Tibial nerve (tissue), 4 donors: Measurements from ENCODE around the gene RAI2. TPM values are rescaled to one million over a fixed set of nuclear protein-coding genes. Genes with fewer than 3 reads are reported as not detected.

Source experiments
- DNase-seq, 2 donors: peaks; one replicate each; pipeline ENCODE4 v3.0.0-alpha.2; 2019; ENCODE audit warnings: low spot score in 2 of 2
- H3K27ac ChIP-seq, 4 donors: fragments of 200-600 bp; sonication (generic) in 3 of 4; one replicate each; pipeline ENCODE4 v1.5.1; 2017 to 2019; ENCODE audit warnings: mild to moderate bottlenecking in 1 of 4
- H3K27me3 ChIP-seq, 2 donors: fragments of 200-600 bp; sonication (generic) in 1 of 2; one replicate each; pipeline versions ENCODE4 v1.5.1 to v1.6.0; 2017 to 2019
- H3K36me3 ChIP-seq, 3 donors: fragments of 200-600 bp; sonication (generic); one replicate each; pipeline ENCODE4 v1.5.1; 2018 to 2019
- H3K4me1 ChIP-seq, 4 donors: fragments of 200-600 bp; sonication (generic) in 3 of 4; one replicate each; pipeline ENCODE4 v1.5.1; 2017 to 2019
- H3K4me3 ChIP-seq, 4 donors: fragments of 200-600 bp; sonication (generic) in 3 of 4; one replicate each; pipeline ENCODE4 v1.5.1; 2017 to 2019; ENCODE audit warnings: mild to moderate bottlenecking in 1 of 4, moderate library complexity in 1 of 4
- H3K9me3 ChIP-seq, 4 donors: fragments of 200-600 bp; sonication (generic) in 3 of 4; one replicate each; pipeline ENCODE4 v1.5.1; 2017 to 2019
- EP300 ChIP-seq, 2 donors: sonication (generic); formaldehyde crosslinking; IDR thresholded peaks; one replicate each; pipeline ENCODE4 v1.6.1; 2017; ENCODE audit warnings: antibody characterized with exemption in 2 of 2, mild to moderate bottlenecking in 1 of 2
- POLR2A ChIP-seq, 2 donors: fragments of 450-650 bp; IDR thresholded peaks; one replicate each; pipeline ENCODE4 v1.6.1; 2017; ENCODE audit warnings: antibody characterized with exemption in 2 of 2, mild to moderate bottlenecking in 2 of 2, moderate library complexity in 2 of 2
- WGBS, 2 donors: methylation state at CpG; one replicate each; pipeline ENCODE4 v1.1.5; 2018; 5-methylcytosine and 5-hydroxymethylcytosine counted together
- total RNA-seq, 4 donors: library from RNA; depleted of rRNA; stranded (reverse); fragments of >200 nt; gene quantifications; one replicate each; pipeline ENCODE4 v1.1.0, GENCODE V29; 2016
- TF ChIP-seq, protein P1 (sequence below), 5 experiments: fragments of 200-600 bp in 3 of 5; fragments of 450-650 bp in 2 of 5; sonication (generic) in 3 of 5; IDR thresholded peaks; one replicate each; pipeline ENCODE4 v1.5.1; 2016 to 2019; ENCODE audit warnings: antibody characterized with exemption in 5 of 5, mild to moderate bottlenecking in 3 of 5, moderate library complexity in 2 of 5

Gene RAI2
- total RNA-seq, 4 donors from 2014 or later, result 17.1 to 25.1 (median 23.4) TPM

DNA sequence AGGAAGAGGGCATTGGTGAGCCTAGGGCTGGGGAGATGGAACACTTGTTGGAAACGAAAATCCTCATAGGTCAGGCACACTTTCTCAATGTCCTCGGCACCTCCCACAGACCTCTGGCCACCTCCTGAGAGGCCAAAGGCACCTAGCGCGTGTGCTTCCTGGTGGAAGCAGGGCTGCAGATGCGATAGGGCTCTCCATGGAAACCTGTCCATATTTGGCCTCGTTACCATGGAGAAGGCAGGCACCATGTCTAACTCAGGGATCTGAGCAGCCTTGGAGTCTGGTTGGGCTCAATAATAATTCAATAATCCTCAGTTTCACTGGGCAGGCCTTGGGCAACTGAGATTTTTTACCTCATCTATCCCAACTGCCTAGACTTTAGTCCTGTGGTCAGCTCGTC lies 58.3 kb downstream of the RAI2 start:
- 81 to 91% methylated on average over 7 of the region's 7 CpGs for WGBS, 2 donors
- TF ChIP-seq, protein P1, sequence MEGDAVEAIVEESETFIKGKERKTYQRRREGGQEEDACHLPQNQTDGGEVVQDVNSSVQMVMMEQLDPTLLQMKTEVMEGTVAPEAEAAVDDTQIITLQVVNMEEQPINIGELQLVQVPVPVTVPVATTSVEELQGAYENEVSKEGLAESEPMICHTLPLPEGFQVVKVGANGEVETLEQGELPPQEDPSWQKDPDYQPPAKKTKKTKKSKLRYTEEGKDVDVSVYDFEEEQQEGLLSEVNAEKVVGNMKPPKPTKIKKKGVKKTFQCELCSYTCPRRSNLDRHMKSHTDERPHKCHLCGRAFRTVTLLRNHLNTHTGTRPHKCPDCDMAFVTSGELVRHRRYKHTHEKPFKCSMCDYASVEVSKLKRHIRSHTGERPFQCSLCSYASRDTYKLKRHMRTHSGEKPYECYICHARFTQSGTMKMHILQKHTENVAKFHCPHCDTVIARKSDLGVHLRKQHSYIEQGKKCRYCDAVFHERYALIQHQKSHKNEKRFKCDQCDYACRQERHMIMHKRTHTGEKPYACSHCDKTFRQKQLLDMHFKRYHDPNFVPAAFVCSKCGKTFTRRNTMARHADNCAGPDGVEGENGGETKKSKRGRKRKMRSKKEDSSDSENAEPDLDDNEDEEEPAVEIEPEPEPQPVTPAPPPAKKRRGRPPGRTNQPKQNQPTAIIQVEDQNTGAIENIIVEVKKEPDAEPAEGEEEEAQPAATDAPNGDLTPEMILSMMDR (IDR thresholded peaks at IDR 0.05), result no peak
- TF ChIP-seq POLR2A (IDR thresholded peaks at IDR 0.05) (no peak), EP300 (IDR thresholded peaks at IDR 0.05) (no peak)
- no peaks in the 10 kb centered on the region for H3K9me3 ChIP-seq
- H3K4me1 ChIP-seq, result no peaks in the 10 kb centered on the region
- H3K36me3 ChIP-seq, result peaks cover 0 to 16% (median 0%) of the 10 kb centered on the region in 3 donors
- no peak for DNase-seq
- H3K4me3 ChIP-seq, result no peak overlapping the region
- H3K27ac ChIP-seq, result no peak overlapping the region
- no peaks in the 10 kb centered on the region for H3K27me3 ChIP-seq

DNA sequence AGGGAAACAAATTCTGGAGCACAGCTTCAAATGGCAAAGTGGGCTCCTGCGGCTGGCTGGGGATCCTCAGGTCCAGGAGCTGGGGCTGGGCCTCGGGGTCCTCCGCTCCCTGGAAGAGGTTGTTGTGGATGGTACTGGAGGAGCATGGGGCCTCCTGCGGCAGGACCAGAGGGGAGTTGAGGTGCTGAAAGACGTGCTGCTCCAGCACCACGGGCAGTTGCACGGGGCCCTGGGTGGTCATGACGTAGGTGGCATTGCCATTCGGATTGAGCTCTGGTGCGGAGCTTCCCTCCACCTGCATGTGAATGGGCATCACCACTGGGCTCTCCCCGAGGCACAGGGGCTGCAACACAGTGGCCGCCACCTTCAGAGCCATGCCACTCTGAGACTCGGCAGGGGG lies 59.7 kb downstream of the RAI2 start:
- H3K4me3 ChIP-seq, result no peak overlapping the region
- no peaks in the 10 kb centered on the region for H3K27me3 ChIP-seq
- no peak for DNase-seq
- H3K27ac ChIP-seq, result no peak overlapping the region
- 93 to 98% methylated on average over 4 to 12 of the region's 13 CpGs for WGBS, 2 donors
- H3K36me3 ChIP-seq, result peaks cover 0 to 16% (median 0%) of the 10 kb centered on the region in 3 donors
- H3K9me3 ChIP-seq, result no peaks in the 10 kb centered on the region
- H3K4me1 ChIP-seq, result no peaks in the 10 kb centered on the region
- TF ChIP-seq EP300 (IDR thresholded peaks at IDR 0.05) (no peak), POLR2A (IDR thresholded peaks at IDR 0.05) (no peak)
- TF ChIP-seq, protein P1 (IDR thresholded peaks at IDR 0.05), result no peak

DNA sequence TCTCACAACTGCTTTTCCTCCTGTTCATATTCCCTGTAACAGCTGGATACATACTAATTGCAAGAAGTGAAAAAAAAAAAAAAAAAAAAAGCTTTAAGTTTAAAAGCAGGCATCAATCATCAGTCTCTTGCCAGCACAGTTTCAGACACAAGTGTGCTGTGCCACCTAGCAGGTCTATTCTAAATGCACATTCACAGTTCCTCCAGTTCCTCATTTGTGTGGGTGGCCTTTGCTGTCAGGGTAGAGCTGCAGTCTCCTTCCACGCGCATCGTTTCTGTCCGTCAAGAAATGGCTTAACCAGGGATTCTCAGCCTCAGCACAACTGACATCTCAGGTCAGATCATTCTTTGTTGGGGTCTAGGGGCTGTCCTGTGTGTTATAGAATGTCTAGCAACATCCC lies 62.2 kb downstream of the RAI2 start:
- WGBS, 2 donors, result 77 to 93% methylated on average over 4 of the region's 4 CpGs
- Histone ChIP-seq H3K27me3 (no peaks in the 10 kb centered on the region), H3K4me1 (no peaks in the 10 kb centered on the region), H3K9me3 (no peaks in the 10 kb centered on the region), H3K36me3 (peaks cover 0 to 16% (median 0%) of the 10 kb centered on the region in 3 donors), H3K27ac (no peak overlapping the region), H3K4me3 (no peak overlapping the region)
- TF ChIP-seq POLR2A (IDR thresholded peaks at IDR 0.05) (no peak), EP300 (IDR thresholded peaks at IDR 0.05) (no peak)
- TF ChIP-seq, protein P1 (IDR thresholded peaks at IDR 0.05), result no peak
- no peak for DNase-seq

DNA sequence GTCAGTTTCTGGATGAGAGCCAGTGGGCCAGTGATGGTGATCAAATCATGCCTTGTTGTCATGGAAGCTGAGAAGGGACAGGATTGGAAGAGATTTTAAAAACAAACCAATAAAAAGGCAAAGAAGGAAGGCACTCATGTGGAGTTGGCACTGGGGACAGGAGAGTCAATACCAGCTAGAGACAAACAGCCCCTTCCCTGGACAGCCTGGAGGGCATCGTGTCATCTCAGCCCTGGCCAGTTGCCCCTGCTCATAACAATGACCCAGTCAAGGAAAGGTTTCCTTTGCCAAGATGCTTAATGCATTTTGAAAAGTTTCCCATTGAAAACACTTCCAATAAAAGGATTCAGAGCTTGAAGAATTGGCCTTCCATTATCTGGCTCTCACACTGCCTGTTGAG lies 68.3 kb downstream of the RAI2 start:
- no peaks in the 10 kb centered on the region for H3K36me3 ChIP-seq
- H3K27me3 ChIP-seq, result no peaks in the 10 kb centered on the region
- TF ChIP-seq EP300 (IDR thresholded peaks at IDR 0.05), result no peak
- no peak for DNase-seq
- H3K27ac ChIP-seq, result no peak overlapping the region
- 22 to 27% methylated on average over 1 of the region's 1 CpG for WGBS, 2 donors
- H3K4me1 ChIP-seq, result peaks cover 0 to 5% (median 0%) of the 10 kb centered on the region in 4 donors
- no peaks in the 10 kb centered on the region for H3K9me3 ChIP-seq
- no peak overlapping the region for H3K4me3 ChIP-seq

DNA sequence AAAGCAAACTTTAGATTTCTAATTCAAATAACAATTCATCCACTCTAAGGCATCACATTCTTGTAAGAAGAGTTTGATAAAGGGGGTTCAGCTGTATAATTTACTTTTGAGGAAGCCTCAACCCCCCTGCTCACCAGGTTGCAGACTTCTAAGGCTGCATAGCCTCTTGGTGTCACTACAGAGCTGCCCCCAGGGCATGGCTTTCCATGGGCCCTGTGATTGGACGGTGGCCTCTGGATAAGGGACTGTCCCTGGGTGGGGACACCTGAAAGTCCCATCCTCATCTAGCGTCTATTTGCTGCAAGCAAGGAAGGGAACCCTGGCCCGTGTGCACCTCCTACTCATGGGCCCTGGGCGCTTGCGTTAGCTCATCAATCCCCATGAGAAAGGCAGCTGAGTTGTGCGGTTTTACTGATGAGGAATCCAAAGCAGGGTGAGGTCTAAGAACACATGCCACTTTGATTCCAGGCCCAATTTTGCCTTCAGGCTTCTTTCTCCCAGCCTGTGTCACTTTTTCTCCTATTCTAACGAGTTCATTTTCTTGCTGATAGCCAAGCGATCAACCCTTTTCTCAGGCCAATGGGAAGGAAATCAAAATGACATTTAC lies 72.0 kb downstream of the RAI2 start:
- Histone ChIP-seq H3K4me3 (no peak overlapping the region), H3K27ac (peak overlapping the region in 2 of 4 donors; percentile 11 to 20), H3K36me3 (no peaks in the 10 kb centered on the region), H3K27me3 (no peaks in the 10 kb centered on the region), H3K9me3 (no peaks in the 10 kb centered on the region), H3K4me1 (peaks cover 0 to 5% (median 0%) of the 10 kb centered on the region in 4 donors)
- no peak for DNase-seq
- TF ChIP-seq POLR2A (IDR thresholded peaks at IDR 0.05) (no peak), EP300 (IDR thresholded peaks at IDR 0.05) (no peak)
- TF ChIP-seq, protein P1 (IDR thresholded peaks at IDR 0.05), result no peak
- 70 to 83% methylated on average over 7 to 8 of the region's 8 CpGs for WGBS, 2 donors
